Measurements from ENCODE around the gene EIF2S3B.

Gene EIF2S3B

GRCh38 chr12:10554756-10555481, 49.2 kb downstream of the EIF2S3B start:
- Histone ChIP-seq H3K9ac (ENCODE audit: low read depth, low read length) (no peak overlapping the region), H3K9me3 (ENCODE audit: insufficient read depth, low read depth, low read length) (no peaks in the 10 kb centered on the region), H3K27ac (ENCODE audit: low read length) (no peak overlapping the region), H3K27me3 (ENCODE audit: insufficient read depth, low read length) (no peaks in the 10 kb centered on the region), H3K4me1 (ENCODE audit: insufficient read depth, low read length) (peaks cover 2% of the 10 kb centered on the region; the same call in 1 of the 2 replicates), H3K36me3 (ENCODE audit: insufficient read depth, low read depth, low read length) (no peaks in the 10 kb centered on the region), H3K4me3 (ENCODE audit: low read length) (no peak overlapping the region)

DNA sequence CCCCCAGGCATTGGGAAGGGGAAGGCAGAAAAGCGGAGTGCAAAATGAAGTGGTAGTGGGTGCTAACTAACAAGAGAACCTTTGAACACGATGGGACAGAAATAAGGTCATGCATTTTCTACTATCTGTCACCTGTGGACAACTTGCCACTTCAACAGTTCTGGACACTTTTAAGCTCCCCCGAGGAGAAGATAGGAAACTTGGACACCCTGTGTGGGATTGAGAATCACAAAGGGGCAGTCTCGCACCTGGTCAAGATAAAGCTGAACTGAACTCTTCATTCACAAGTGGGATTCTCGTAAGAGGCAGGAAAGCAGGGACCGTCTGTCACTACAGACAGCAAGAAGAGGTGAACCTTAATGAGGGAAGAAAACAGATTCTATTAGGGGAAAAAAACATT, 51.6 kb downstream of the EIF2S3B start:
- no peak overlapping the region for H3K9ac ChIP-seq (ENCODE audit: low read depth, low read length)
- peaks cover 2% of the 10 kb centered on the region; the same call in 1 of the 2 replicates for H3K4me1 ChIP-seq (ENCODE audit: insufficient read depth, low read length)
- no peaks in the 10 kb centered on the region for H3K9me3 ChIP-seq (ENCODE audit: insufficient read depth, low read depth, low read length)
- H3K36me3 ChIP-seq (ENCODE audit: insufficient read depth, low read depth, low read length) = no peaks in the 10 kb centered on the region
- no peak overlapping the region for H3K4me3 ChIP-seq (ENCODE audit: low read length)
- no peaks in the 10 kb centered on the region for H3K27me3 ChIP-seq (ENCODE audit: insufficient read depth, low read length)
- no peak overlapping the region for H3K27ac ChIP-seq (ENCODE audit: low read length)

DNA sequence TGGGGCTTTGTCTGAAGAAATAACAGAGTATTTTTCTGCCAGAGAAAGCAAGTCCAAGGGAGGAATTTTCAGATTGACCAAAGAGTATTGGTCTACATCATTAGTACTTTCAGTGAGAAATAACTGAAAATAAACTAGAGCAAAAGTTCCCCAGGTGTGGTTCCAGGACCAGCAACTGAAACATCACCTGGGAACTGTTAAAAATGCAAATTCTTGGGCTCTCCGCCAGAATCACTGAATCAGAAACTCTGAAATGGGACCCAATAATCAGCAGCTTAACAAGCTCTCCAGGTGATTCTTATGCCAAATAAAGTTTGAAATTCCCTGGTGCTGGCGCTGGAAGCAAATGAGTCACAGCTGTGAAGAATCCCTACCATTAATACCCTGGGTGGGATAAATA, 52.1 kb downstream of the EIF2S3B start:
- Histone ChIP-seq H3K4me3 (ENCODE audit: low read length) (no peak overlapping the region), H3K9me3 (ENCODE audit: insufficient read depth, low read depth, low read length) (no peaks in the 10 kb centered on the region), H3K27me3 (ENCODE audit: insufficient read depth, low read length) (no peaks in the 10 kb centered on the region), H3K36me3 (ENCODE audit: insufficient read depth, low read depth, low read length) (no peaks in the 10 kb centered on the region), H3K4me1 (ENCODE audit: insufficient read depth, low read length) (peaks cover 2% of the 10 kb centered on the region; the same call in 1 of the 2 replicates), H3K27ac (ENCODE audit: low read length) (no peak overlapping the region), H3K9ac (ENCODE audit: low read depth, low read length) (no peak overlapping the region)
